ENCODE data around the gene NCOR2. TPM values are rescaled to one million over a fixed set of nuclear protein-coding genes. Genes with fewer than 3 reads are reported as not detected.
A peak's percentile ranks its signal among the peaks of the same experiment; 100 is the strongest.

NCOR2 gene
- total RNA-seq, 1 donor, result 45.2 TPM

DNA sequence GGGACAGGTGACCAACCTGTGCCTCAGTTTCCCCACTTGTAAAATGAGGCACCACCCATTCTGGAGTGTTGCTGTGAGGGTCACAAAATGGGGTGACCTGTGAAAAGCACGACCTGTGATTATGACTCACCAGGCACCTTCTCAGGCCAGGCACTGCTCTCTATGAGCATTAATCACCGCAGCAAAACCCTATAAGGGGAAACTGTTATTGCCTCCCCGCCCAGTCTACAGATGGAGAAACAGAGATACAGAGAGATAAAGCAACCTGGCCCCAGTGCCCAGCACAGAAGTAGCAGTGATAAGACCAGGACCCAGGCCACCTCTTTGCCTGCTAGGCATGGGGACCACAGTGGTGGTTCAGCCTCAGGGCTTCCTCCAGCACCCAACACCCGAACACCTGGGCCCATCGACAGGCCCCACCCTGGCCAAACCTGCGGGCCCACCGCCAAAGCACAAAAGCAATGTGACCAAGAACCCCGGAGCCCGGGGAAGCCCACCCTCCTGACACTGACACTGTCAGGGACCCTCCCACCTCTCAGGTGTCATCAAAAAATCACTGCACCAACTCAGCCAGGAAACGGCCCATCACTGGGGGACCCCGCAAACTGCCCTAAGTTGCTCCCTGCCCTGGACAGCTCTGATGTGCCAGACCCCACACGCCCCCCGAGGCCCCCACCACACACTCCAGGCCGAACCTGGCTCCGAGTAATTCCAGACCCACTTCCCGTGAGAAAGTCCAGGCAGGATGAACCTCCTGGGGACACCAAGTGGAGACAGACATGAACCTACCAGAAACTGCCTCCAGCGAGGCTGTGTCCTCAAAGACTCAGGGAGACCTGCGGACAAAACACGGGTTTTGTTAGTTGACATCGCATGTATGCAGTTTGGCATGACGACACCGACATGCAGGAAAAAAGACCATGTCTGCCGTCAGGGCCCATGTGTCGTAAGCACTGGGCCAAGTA, 32.4 kb downstream of the NCOR2 start:
- no peaks in the 10 kb centered on the region for H3K9me3 ChIP-seq (ENCODE audit: low read depth, low read length)
- no peak overlapping the region for H3K27ac ChIP-seq (ENCODE audit: low read depth, low read length)
- H3K4me2 ChIP-seq (ENCODE audit: insufficient read depth, low read length), result no peak overlapping the region
- peaks cover 25% of the 10 kb centered on the region for H3K4me1 ChIP-seq (ENCODE audit: insufficient read depth, low read length)
- no peak overlapping the region for H3K4me3 ChIP-seq (ENCODE audit: insufficient read depth, low read length)
- no peaks in the 10 kb centered on the region for H3K27me3 ChIP-seq (ENCODE audit: insufficient read depth, low read length)
- H4K20me1 ChIP-seq (ENCODE audit: insufficient read depth, low read length), result peaks cover 71% of the 10 kb centered on the region
- H3K36me3 ChIP-seq (ENCODE audit: insufficient read depth, low read length), result peaks cover 4% of the 10 kb centered on the region
- H2AFZ ChIP-seq (ENCODE audit: low read length), result no peak overlapping the region
- DNase-seq (ENCODE audit: insufficient read length, low spot score, missing footprints), result peak; percentile 75
- H3K79me2 ChIP-seq (ENCODE audit: insufficient read depth, low read length), result peaks cover 95% of the 10 kb centered on the region
- TF ChIP-seq, protein P1, sequence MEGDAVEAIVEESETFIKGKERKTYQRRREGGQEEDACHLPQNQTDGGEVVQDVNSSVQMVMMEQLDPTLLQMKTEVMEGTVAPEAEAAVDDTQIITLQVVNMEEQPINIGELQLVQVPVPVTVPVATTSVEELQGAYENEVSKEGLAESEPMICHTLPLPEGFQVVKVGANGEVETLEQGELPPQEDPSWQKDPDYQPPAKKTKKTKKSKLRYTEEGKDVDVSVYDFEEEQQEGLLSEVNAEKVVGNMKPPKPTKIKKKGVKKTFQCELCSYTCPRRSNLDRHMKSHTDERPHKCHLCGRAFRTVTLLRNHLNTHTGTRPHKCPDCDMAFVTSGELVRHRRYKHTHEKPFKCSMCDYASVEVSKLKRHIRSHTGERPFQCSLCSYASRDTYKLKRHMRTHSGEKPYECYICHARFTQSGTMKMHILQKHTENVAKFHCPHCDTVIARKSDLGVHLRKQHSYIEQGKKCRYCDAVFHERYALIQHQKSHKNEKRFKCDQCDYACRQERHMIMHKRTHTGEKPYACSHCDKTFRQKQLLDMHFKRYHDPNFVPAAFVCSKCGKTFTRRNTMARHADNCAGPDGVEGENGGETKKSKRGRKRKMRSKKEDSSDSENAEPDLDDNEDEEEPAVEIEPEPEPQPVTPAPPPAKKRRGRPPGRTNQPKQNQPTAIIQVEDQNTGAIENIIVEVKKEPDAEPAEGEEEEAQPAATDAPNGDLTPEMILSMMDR (IDR thresholded peaks at IDR 0.05; ENCODE audit: extremely low read depth, low read depth, low read length), result no peak

DNA sequence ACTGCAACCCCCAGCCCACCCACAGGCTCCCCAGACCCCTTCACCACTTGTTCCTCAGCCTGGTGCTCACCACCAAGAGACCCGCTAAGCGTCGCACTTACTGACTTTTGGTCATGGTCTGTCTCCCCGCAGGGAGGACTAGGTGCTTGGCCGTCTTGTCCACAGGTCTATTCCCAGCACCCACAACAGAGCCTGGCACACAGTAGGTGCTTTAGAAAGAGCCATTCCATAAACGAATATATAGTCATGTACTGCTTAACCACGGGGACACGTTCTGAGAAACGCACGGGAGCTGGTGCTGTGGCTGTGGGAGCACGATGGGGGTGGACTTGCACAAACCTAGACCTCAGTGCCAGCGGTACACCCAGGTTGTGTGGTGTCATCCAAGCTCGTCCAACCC, 34.0 kb downstream of the NCOR2 start:
- no peak overlapping the region for H3K4me2 ChIP-seq (ENCODE audit: insufficient read depth, low read length)
- H3K79me2 ChIP-seq (ENCODE audit: insufficient read depth, low read length), result peaks cover 88% of the 10 kb centered on the region
- peaks cover 20% of the 10 kb centered on the region for H3K4me1 ChIP-seq (ENCODE audit: insufficient read depth, low read length)
- DNase-seq (ENCODE audit: insufficient read length, low spot score, missing footprints), result peak; percentile 13
- H3K4me3 ChIP-seq (ENCODE audit: insufficient read depth, low read length), result no peak overlapping the region
- H3K9me3 ChIP-seq (ENCODE audit: low read depth, low read length), result no peaks in the 10 kb centered on the region
- H3K27me3 ChIP-seq (ENCODE audit: insufficient read depth, low read length), result no peaks in the 10 kb centered on the region
- H3K36me3 ChIP-seq (ENCODE audit: insufficient read depth, low read length), result peaks cover 4% of the 10 kb centered on the region
- TF ChIP-seq, protein P1 (IDR thresholded peaks at IDR 0.05; ENCODE audit: extremely low read depth, low read depth, low read length), result no peak
- H4K20me1 ChIP-seq (ENCODE audit: insufficient read depth, low read length), result peaks cover 65% of the 10 kb centered on the region
- H2AFZ ChIP-seq (ENCODE audit: low read length), result no peak overlapping the region
- no peak overlapping the region for H3K27ac ChIP-seq (ENCODE audit: low read depth, low read length)

DNA sequence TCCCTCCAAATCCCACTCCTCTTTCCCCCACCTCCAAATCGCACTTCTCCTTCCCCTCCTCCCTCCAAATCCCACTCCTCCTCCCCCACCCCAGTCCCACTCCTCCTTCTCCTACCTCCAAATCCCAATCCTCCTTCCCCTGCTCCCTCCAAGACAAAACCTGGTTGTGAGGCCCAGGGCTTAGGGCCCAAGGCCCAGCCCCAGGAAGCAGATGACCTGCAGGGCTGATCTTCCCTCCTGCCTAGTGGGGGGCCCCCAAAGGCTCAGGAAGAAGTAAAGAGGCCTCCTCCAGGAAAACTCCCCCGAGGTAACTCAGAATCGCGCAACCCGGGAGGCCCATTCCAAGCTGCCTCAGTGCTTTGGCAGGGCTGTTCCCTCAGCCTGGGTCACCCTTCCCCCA, 34.4 kb downstream of the NCOR2 start:
- Histone ChIP-seq H4K20me1 (ENCODE audit: insufficient read depth, low read length) (peaks cover 62% of the 10 kb centered on the region), H3K4me2 (ENCODE audit: insufficient read depth, low read length) (no peak overlapping the region), H3K27me3 (ENCODE audit: insufficient read depth, low read length) (no peaks in the 10 kb centered on the region), H3K9me3 (ENCODE audit: low read depth, low read length) (no peaks in the 10 kb centered on the region), H3K36me3 (ENCODE audit: insufficient read depth, low read length) (peaks cover 4% of the 10 kb centered on the region), H3K27ac (ENCODE audit: low read depth, low read length) (no peak overlapping the region), H2AFZ (ENCODE audit: low read length) (no peak overlapping the region), H3K4me1 (ENCODE audit: insufficient read depth, low read length) (peaks cover 15% of the 10 kb centered on the region), H3K79me2 (ENCODE audit: insufficient read depth, low read length) (peaks cover 88% of the 10 kb centered on the region), H3K4me3 (ENCODE audit: insufficient read depth, low read length) (no peak overlapping the region)
- TF ChIP-seq, protein P1 (IDR thresholded peaks at IDR 0.05; ENCODE audit: extremely low read depth, low read depth, low read length), result no peak
- peak; percentile 37 for DNase-seq (ENCODE audit: insufficient read length, low spot score, missing footprints)

DNA sequence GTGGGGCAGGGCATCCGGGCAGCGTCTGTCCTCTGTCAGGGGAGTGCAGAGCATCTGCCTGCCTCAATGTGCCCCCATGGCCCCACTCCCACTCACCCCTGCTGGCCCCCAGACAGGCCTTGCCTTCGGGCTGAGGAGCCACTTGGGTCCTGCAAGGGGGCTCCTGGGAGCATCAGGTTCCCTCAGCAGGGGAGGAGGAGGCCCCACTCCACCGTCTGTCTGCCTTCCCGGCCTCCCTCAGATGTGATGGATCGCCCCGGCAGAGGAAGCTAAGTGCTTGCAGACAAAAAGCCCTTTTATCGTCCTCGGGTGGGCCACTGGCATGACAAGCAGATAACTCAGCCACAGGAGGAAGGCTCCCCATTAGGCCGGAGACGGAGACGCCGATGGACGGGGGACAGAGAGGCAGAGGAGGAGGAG, 35.1 kb downstream of the NCOR2 start:
- no peak overlapping the region for H3K27ac ChIP-seq (ENCODE audit: low read depth, low read length)
- H3K9me3 ChIP-seq (ENCODE audit: low read depth, low read length), result no peaks in the 10 kb centered on the region
- H3K4me1 ChIP-seq (ENCODE audit: insufficient read depth, low read length), result peaks cover 11% of the 10 kb centered on the region
- H3K4me2 ChIP-seq (ENCODE audit: insufficient read depth, low read length), result no peak overlapping the region
- H3K36me3 ChIP-seq (ENCODE audit: insufficient read depth, low read length), result peaks cover 4% of the 10 kb centered on the region
- TF ChIP-seq, protein P1 (IDR thresholded peaks at IDR 0.05; ENCODE audit: extremely low read depth, low read depth, low read length), result no peak
- no peak overlapping the region for H2AFZ ChIP-seq (ENCODE audit: low read length)
- peaks cover 87% of the 10 kb centered on the region for H3K79me2 ChIP-seq (ENCODE audit: insufficient read depth, low read length)
- H3K4me3 ChIP-seq (ENCODE audit: insufficient read depth, low read length), result no peak overlapping the region
- H3K27me3 ChIP-seq (ENCODE audit: insufficient read depth, low read length), result no peaks in the 10 kb centered on the region
- peak; percentile 41 for DNase-seq (ENCODE audit: insufficient read length, low spot score, missing footprints)
- peaks cover 56% of the 10 kb centered on the region for H4K20me1 ChIP-seq (ENCODE audit: insufficient read depth, low read length)

Data from osteoblast (primary cell).